Measurements from ENCODE around the gene GYPC.

- no peak for TF ChIP-seq CTCF (IDR thresholded peaks at IDR 0.05)
- TF ChIP-seq POLR2A (IDR thresholded peaks at IDR 0.05): no peak
Measured at GRCh38 chr2:126655051-126655450, 907 bp upstream of the GYPC start.
